ENCODE results near the gene SEPHS2.
"Not testable (repeated sequence)": the region's sequence is repeated elsewhere in the genome, so short reads cannot be mapped to it uniquely, and the experiment has no call there.

The SEPHS2 gene

GRCh38 chr16:30461426-30461825 lies 15.8 kb upstream of the SEPHS2 start:
- not testable (repeated sequence) for DNase-seq

- no peak for DNase-seq
These were observed 13.8 kb upstream of the SEPHS2 start for GRCh38 chr16:30459456-30459855.

GRCh38 chr16:30458561-30459394 lies 13.1 kb upstream of the SEPHS2 start:
- peak; percentile 91 for DNase-seq

GRCh38 chr16:30457743-30458560 lies 12.3 kb upstream of the SEPHS2 start:
- DNase-seq: peak; percentile 37

GRCh38 chr16:30457256-30457655 lies 11.6 kb upstream of the SEPHS2 start:
- no peak for DNase-seq

GRCh38 chr16:30456302-30456701 lies 10.6 kb upstream of the SEPHS2 start:
- DNase-seq: no peak

GRCh38 chr16:30452709-30453580 lies 7.3 kb upstream of the SEPHS2 start:
- DNase-seq: not testable (repeated sequence)

GRCh38 chr16:30449116-30449435 lies 3.4 kb upstream of the SEPHS2 start:
- DNase-seq: no peak

GRCh38 chr16:30447512-30448226 lies 2.0 kb upstream of the SEPHS2 start:
- no peak for DNase-seq

GRCh38 chr16:30446203-30446595 lies 525 bp upstream of the SEPHS2 start:
- DNase-seq: no peak

- no peak for DNase-seq
These were observed 596 bp downstream of the SEPHS2 start for GRCh38 chr16:30445149-30445407.

- DNase-seq: no peak
These were observed 1.2 kb downstream of the SEPHS2 start for GRCh38 chr16:30444231-30445148.

- DNase-seq: no peak
These were observed 2.0 kb downstream of the SEPHS2 start for GRCh38 chr16:30443631-30444030.

- DNase-seq: no peak
These were observed 5.8 kb downstream of the SEPHS2 start for GRCh38 chr16:30439720-30440348.

GRCh38 chr16:30438835-30439234 lies 6.8 kb downstream of the SEPHS2 start:
- DNase-seq: no peak

GRCh38 chr16:30437511-30438046 lies 8.1 kb downstream of the SEPHS2 start:
- no peak for DNase-seq

- peak; percentile 84 for DNase-seq
These were observed 10.8 kb downstream of the SEPHS2 start for GRCh38 chr16:30434852-30435251.

- peak; percentile 70 for DNase-seq
These were observed 15.2 kb downstream of the SEPHS2 start for GRCh38 chr16:30430428-30430970.

- peak; percentile 97 for DNase-seq
These were observed 15.8 kb downstream of the SEPHS2 start, which contains the start of gene DCTPP1 for GRCh38 chr16:30429678-30430427. DCTPP1 (minus strand) TSS chr16:30430030; CDS start chr16:30429980, 50 bp downstream.

GRCh38 chr16:30429418-30429677 lies 16.3 kb downstream of the SEPHS2 start:
- DNase-seq: no peak
